Activated T-cell treated with anti-CD3 and anti-CD28 coated beads for 24 hours (primary cell): ENCODE measurements around the gene C2CD4D.
"Not testable (repeated sequence)": the region's sequence is repeated elsewhere in the genome, so short reads cannot be mapped to it uniquely, and the experiment has no call there.

Experiments
- DNase-seq: peaks from one replicate; pipeline ENCODE4 v3.0.0-alpha.2; 2020; ENCODE audit warnings: low read depth

Gene C2CD4D

DNA sequence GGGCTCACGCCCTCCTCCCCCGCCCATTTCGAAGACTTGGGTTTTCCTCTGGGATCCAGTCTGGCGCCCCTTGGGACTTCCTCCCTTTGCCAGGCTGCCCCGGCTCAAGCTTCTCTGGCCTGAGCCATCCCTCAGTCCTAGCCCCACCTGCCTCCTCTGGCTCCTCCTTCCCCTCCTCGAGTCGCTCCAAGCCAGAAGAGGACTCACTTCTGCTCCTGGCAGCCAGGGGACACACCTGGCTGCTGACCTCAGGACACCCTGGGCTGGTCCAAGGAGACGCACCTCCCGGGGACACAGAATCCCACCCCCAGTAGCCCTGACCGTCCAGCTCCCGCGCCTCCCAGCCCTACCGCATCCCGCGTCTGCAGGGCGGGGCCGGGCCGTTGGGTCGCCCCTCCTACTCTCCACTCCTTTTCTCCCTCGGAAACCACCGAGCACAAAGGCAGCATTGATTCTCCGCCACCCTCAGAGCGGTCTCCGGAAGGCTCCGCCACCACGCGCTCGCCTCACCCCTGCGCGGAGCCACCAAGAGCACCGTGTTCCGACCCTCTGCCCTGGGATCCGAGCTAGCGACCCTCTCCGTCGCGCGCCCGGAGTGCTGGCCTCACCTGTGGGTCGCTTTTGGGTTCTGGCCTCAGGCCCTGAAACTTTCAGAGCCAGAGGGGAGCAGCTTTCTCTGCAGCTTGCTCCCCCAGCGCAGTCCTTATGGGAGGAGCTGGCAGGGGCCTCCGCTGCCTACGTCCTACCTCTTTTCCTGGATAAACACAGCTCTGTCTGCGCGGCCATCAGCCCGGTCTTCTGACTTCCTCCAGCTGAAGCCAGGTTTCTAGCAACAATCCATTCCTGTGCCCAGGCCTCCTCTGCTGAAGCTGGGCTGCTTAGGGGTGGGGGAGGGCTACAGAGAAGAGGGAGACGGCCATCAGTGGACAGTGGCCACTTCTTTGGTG lies at the start of gene C2CD4D:
C2CD4D (minus strand) TSS at position 364 of the 947 bp plus-strand sequence. CDS start 831 bp downstream, outside the sequence.
- DNase-seq: peak; percentile 59

DNA sequence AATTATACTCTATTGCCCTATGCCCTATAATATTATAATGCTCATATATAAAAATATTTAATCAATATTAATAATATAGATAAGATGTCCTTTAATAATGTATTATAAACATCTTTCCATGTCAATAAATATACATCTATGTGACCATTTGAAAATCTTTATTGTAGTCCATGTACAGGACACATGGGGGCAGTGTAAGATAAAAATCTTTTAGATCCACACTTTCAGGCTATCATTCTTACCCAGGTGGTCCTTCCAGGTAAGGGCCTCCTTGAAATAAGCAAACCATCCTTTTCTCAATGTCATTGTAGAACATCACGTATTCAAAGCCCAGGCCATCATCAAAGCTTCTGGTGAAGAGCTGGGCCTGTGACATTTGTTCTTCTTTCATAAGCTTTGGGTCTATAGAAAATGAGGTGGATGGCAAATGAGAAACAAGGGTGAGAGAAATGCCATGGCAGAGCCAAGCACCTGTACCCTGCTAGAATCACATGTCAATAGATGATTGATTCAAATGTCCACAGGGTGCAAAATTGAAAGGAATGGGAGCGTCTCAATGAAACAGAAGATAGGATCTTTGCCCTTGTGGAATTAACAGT lies 49.5 kb upstream of the C2CD4D start:
- no peak for DNase-seq

DNA sequence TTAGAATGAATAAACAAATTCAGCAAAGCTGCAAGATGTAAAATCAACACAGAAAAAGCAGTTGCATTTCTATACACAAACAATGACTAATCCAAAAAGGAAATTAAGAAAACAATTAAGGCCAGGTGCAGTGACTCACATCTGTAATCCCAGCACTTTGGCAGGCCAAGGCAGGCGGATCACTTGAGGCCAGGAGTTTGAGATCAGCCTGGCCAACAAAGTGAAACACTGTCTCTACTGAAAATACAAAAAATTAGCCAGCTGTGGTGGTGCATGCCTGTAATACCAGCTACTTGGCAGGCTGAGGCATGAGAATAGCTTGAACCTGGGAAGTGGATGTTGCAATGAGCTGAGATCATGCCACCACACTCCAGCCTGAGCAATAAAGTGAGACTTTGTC lies 47.4 kb upstream of the C2CD4D start:
- DNase-seq: no peak

DNA sequence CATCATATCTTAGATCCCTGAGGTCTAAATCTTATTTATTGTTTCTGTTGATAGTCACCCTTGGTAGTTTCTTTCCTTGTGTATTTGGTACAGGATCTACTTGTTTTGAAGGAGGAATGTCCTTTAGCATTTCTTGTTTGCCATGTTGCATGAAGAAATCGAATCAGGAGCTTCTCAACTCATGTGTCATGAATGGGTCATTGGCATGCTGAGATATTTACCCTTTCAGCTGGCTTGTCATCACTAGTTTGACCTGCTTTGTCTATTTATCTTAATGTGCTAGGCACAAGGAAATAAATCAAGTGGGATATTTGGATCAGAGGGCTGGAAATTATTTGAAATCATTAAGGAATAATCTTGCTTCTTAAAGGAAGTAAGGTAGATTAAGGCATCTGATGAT lies 45.9 kb upstream of the C2CD4D start:
- no peak for DNase-seq

DNA sequence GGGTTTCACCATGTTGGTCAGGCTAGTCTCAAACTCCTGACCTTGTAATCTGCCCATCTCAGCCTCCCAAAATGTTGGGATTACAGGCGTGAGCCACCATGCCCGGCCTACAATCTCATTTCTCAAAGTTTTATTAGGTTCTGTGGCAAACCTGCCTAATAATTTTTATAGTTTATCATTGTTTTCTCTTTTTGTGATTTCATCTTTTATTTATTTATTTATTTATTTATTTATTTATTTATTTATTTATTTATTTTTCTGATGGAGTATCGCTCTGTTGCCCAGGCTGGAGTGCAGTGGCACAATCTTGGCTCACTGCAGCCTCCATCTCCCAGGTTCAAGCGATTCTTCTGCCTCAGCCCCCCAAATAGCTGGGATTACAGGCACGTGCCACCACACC lies 45.3 kb upstream of the C2CD4D start:
- not testable (repeated sequence) for DNase-seq

DNA sequence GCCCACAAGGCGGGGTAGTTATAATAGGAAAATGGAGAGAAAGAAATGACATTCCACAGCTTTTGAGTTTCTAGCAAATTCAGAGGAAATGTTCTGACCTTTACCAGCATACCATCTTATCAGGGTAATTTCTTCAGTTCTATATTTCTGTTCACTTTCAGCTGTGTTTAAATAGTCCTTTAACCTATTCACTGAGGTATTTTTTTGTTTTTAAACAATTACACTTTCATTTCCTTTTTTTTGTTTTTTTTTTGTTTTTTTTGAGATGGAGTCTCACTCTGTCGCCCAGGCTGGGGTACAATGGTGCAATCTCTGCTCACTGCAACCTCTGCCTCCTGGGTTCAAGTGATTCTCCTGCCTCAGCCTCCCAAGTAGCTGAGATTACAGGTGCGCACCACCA lies 44.8 kb upstream of the C2CD4D start:
- not testable (repeated sequence) for DNase-seq

DNA sequence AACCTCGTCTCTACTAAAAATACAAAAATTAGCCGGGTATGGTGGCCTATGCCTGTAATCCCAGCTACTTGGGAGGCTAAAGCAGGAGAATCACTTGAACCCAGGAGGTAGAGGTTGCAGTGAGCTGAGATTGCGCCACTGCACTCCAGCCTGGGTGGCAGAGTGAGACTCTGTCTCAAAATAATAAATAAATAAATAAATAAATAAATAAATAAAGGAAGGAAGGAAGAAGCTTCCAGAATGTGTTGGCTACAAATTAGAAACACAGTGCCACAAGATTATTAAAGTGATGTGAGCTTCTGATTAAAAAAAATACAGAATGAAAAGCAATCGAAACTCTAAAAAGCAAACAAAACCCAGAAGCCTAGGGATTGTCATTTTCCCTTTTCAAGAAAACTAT lies 44.3 kb upstream of the C2CD4D start:
- DNase-seq: not testable (repeated sequence)

DNA sequence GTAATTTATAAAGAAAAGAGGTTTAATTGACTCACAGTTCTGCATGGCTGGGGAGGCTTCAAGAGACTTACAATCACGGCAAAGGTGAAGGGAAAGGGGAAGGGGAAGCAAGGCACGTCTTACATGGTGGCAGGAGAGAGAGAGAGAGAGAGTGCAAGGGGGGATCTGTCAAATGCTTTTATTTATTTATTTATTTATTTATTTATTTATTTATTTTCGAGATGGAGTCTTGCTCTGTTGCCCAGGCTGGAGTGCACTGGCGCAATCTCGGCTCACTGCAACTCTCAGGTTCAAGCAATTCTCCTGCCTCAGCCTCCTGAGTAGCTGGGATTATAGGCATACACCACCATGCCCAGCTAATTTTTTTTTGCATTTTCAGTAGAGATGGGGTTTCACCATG lies 43.3 kb upstream of the C2CD4D start:
- DNase-seq: not testable (repeated sequence)

DNA sequence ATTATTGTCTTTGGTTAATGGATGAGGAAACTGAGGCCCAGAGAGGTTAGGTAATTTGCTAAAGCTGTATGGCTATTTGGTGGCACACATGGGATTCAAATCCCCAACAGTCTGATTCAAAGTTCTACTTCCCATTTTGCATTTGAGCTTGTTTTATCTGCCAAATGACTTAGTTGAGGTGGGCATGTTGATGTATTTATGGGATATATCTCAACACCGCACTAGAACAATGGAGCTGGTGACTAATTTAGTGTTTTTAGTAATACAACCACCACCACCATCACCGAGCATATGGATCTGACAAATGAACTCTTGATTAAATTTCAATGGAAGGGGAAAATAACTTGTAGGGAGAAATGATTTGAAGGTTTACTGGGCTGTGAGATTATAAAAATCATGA lies 42.8 kb upstream of the C2CD4D start:
- no peak for DNase-seq

DNA sequence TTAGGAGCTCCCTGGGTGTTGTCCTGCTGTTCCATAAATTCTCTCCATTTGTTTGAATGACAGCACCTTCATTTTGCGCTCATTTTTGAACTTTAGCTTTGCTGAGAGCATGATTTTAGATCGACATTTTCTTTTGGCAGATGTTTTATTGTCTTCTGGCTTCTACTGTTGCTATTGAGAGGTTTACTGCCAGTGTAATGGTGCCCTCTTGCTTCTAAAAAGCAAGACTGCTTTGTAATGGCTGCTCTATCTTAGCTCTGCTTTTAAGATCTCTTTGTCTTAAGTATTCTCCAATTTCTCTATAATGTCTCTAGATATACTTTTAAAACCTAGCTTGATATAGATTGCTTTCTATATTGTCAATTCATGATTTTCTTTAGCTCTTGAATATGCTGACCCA lies 41.9 kb upstream of the C2CD4D start:
- DNase-seq: no peak

DNA sequence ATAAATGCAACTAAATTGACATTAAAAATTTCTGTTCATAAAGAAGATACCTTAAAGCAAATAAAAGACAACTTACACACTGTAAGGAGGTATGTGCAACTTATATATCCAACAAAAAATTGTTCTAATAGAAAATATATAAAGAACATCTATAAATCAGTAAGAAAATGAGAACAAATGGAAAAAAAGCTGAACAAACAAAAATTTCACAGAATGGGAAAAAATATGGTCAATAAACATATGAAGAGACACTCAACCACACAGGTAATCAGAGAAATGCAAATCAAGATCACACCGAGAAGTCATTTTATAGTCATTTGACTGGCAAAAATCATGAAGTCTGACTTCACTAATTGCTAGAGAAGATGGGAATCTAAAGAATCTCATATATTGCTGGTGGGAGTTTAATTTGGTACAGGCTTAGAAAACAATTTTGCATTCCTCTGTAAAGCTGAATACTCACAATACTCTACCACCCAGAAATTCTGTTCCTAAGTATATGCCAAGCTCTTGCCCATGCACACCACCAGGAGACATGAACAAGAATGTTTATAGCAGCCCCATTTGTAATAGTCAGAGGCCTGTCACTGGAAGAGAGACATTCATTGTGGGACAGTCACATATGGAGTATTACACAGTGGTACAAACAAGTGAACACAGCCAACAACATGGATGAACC lies 35.9 kb upstream of the C2CD4D start:
- no peak for DNase-seq

DNA sequence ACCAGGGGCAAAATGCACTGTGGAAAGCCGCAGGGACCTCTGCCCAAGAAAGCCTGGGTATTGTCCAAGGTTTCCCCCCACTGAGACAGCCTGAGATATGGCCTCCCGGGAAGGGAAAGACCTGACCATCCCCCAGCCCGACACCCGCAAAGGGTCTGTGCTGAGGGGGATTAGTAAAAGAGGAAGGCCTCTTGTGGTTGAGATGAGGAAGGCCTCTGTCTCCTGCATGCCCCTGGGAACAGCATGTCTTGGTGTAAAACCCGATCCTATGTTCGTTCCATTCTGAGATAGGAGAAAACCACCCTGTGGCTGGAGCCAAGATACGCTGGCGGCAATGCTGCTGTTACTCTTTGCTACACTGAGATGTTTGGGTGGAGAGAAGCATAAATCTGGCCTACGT lies 33.2 kb upstream of the C2CD4D start:
- not testable (repeated sequence) for DNase-seq

DNA sequence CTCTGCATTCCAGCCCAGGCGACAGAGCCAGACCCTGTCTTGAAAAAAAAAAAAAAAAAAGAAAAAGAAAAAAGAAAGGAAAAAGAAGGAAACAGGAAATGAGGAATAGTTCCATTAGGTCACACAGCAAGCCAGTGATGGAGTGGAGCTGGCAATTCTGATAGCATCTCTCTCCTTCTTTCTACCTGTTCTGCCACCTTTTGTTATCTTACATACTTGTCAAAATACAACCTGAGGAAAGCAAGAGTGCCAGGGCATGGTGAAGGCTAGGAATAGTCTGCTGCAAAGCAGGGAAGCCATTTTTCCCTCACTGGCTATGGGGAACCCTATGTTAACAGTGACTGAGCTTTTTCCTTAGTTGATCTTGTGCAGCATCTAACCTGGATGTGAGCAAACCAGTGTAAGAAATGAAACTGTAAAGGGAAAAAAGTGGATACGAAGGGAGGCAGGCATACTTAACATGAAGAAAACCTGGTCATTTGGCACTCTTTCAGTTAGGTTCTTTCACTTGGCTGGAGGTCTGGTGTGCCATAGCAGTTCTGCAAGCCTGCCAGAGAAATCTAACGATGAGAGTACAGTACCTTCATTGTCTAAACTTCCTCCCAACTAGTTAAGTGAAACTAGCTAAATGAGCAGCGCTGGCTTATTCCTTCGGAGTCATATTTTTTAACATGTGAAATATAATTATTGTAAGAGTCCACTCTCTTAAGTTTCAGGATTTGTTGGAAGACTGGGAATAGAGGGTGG lies 31.8 kb upstream of the C2CD4D start:
- no peak for DNase-seq

DNA sequence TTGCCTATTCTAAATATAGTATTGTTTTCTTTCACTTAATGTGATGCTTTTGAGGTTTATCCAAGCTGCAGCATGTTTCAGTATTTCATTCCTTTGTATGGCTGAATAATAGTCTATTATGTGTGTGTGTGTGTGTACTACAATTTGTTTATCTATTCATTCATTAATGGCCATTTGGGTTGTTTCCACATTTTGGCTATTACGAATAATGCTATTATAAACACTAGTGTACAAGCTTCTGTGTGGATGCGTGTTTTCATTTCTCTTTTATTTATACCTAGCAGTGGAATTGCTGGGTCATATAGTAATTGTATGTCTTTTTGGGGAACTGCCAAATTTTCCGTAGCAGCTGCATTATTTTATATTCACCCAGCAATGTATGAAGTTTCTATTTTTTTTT lies 28.9 kb upstream of the C2CD4D start:
- no peak for DNase-seq

DNA sequence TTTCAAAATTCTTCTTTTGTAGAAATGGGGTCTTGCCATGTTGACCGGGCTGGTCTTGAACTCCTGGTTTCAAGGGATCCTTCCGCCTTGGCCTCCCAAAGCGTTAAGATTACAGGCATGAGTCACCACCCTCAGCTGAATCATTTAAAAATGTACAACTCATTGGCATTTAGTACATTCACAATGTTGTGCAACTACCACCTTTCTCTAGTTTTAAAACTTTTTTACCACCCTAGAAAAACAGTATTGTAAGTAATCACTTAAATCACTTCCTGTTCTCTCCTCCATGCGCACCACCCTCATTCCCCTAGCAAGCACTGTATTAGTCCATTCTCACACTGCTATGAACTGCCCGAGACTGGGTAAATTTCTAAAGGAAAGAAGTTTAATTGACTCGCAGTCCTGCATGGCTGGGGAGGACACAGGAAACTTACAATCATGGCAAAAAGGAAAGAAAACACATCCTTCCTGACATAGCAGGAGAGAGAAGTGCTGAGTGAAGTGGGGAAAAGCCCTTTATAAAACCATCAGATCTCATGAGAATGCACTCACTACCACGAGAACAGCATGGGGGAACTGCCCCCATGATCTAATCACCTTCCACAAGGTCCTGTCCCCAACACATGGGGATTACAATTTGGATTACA lies 28.3 kb upstream of the C2CD4D start:
- DNase-seq: no peak

DNA sequence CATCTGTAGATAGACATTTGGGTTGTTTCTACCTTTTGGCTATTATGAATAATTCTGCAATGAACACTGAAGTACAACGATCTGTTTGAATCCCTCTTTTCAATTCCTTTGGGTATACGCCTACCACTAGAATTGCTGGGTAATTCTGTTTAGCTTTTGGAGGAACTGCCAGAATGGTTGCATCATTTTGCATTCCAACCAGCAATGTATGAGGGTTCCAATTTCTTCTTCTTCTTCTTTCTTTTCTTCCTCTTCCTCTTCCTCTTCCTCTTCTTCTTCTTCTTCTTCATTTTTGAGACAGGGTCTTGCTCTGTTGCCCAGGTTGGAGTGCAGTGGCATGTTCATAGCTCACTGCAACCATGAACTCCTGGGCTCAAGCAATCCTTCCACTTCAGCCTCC lies 27.7 kb upstream of the C2CD4D start:
- DNase-seq: no peak

DNA sequence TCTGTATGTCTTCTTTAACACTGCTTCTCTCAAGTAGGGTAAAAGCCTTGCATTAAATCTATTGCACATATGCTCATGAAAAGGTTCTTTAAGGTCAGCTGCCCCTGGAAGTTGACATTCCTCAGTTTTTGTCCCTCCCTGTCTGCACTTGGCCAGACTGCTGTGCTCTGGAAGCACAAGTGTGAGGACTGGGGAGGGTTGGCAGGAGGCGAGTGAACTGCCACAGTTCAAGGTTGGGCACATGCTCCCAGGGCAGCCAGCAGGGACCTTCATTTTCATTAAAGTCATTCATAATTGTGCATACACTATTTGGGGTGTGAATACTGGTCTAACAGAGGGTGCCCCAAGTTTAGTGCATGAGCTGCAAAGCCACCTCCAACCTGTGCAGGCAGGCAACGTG lies 24.8 kb upstream of the C2CD4D start:
- no peak for DNase-seq

DNA sequence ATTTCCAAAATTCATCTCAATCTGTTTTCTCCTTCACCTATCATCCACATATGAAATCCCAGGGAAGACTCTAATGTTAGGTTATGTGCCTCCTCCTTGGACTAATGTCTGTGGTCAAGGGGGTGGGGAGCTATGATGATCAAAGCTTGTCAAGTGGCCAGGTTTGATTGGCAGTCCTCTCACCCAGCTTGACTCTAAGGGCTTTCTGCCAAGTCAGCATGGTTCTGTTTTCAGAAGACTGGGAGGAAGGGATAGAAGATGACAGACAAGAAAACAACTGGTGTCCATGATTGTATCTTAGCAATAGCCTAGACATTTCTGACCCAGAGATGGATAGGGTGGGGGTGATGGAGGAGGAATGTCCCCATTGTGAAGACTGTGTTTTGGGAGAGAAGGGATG lies 23.0 kb upstream of the C2CD4D start:
- DNase-seq: no peak

DNA sequence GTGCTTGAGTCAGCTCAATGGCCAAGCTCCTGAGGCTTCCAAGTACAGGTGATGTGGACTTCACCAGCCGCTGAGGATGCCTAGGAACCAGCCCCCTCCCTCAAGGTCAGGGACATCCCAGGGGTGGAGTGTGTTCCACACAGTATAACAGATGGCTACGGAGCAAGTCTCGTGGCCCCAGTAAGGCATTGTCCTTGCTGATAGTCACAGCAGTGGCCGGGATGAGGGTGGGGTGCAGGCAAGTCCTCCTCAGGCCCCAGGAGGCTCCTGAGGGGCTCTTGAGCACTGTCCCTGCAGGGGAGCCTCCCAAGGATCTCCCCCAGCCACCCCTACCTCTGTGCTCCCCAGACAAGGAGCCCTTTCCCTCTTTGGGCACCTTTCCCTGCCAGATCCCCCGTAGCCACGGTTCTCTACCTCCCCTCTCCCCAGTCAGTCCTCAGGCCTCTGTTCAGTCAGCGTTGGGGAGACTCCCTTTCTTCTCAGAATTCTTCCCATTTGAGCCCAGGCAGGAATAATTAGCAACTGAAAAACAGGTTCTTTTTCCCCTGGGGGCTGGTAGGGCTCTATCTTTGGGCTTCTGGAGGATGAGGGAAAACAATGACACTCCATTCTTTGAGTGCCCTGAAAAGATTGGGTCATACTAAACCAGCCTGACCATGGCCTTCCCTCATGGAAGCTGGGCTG lies 21.0 kb upstream of the C2CD4D start:
- DNase-seq: no peak

DNA sequence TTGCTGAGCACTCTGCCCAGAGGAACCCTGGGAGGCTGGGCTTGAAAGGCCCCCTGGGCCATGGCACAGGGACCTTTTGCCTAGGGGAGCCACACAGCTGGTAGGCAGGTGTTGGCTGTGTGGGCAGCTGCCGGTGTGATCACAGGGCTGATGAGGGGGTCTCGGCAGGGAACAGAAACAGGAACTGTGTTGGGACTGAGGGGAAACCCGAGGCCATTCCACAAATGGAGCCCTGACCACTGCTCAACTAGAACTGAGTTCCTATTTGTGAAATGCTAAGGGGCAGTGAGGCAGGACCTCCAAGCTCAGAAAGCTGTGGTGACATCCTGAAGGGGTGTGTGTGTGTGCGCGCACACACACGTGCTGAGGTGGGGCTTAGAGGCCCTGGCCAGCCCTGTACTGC lies 20.3 kb upstream of the C2CD4D start:
- no peak for DNase-seq
